Choroid plexus epithelial cell (primary cell): ENCODE data around the gene WDFY2.

Experiments used
- DNase-seq: peaks from one replicate; pipeline ENCODE4 v3.0.0-alpha.2; 2010; ENCODE audit warnings: low read depth
- H3K4me3 ChIP-seq: 2 replicates; pipeline ENCODE4 v1.5.1; 2011; ENCODE audit warnings: low read depth, mild to moderate bottlenecking, control low read depth, low read length, moderate library complexity
- CTCF ChIP-seq: conservative IDR thresholded peaks from 2 replicates; pipeline ENCODE4 v1.5.1; 2011; ENCODE audit warnings: low read depth, mild to moderate bottlenecking, control low read depth, inconsistent platforms, low read length, moderate library complexity

The WDFY2 gene

GRCh38 chr13:51556740-51557139 lies 27.5 kb upstream of the WDFY2 start:
- H3K4me3 ChIP-seq: no peak overlapping the region
- TF ChIP-seq CTCF: no peak

GRCh38 chr13:51557438-51557837 lies 26.8 kb upstream of the WDFY2 start:
- no peak for TF ChIP-seq CTCF
- no peak for DNase-seq
- no peak overlapping the region for H3K4me3 ChIP-seq

More at GRCh38 chr13:51556740-51557139, 27.5 kb upstream of the WDFY2 start:
- DNase-seq: no peak

GRCh38 chr13:51557875-51558612 lies 26.2 kb upstream of the WDFY2 start:
- peak; percentile 79 for DNase-seq
- TF ChIP-seq CTCF: no peak
- H3K4me3 ChIP-seq: peak overlapping the region; percentile 30

- no peak overlapping the region for H3K4me3 ChIP-seq
- TF ChIP-seq CTCF: no peak
- DNase-seq: no peak
Observed at GRCh38 chr13:51559946-51560735, 24.1 kb upstream of the WDFY2 start.

GRCh38 chr13:51562011-51562671 lies 22.1 kb upstream of the WDFY2 start:
- TF ChIP-seq CTCF: no peak
- no peak for DNase-seq
- H3K4me3 ChIP-seq: no peak overlapping the region

- H3K4me3 ChIP-seq: no peak overlapping the region
- DNase-seq: no peak
- TF ChIP-seq CTCF: no peak
Observed at GRCh38 chr13:51564252-51564651, 20.0 kb upstream of the WDFY2 start.
